Testis (tissue), 2 donors: ENCODE measurements around the gene HEYL.

Source experiments
- CTCF ChIP-seq, 3 experiments: fragments of 450-650 bp in 2 of 3; fragments of 200-600 bp in 1 of 3; sonication (generic) in 1 of 3; IDR thresholded peaks; one replicate each; pipeline ENCODE4 v1.5.1; 2016 to 2019; ENCODE audit warnings: antibody characterized with exemption in 3 of 3, mild to moderate bottlenecking in 2 of 3, moderate library complexity in 1 of 3
- POLR2A ChIP-seq: fragments of 450-650 bp; IDR thresholded peaks from one replicate; pipeline ENCODE4 v1.6.1; 2017; ENCODE audit warnings: antibody characterized with exemption, mild to moderate bottlenecking, moderate library complexity

GRCh38 chr1:39628807-39629350 is 10.6 kb downstream of the HEYL start:
- no peak for TF ChIP-seq POLR2A
- TF ChIP-seq CTCF (IDR thresholded peaks at IDR 0.05) = no peak
